ENCODE data around the gene GRIP2.

GRIP2 gene

DNA sequence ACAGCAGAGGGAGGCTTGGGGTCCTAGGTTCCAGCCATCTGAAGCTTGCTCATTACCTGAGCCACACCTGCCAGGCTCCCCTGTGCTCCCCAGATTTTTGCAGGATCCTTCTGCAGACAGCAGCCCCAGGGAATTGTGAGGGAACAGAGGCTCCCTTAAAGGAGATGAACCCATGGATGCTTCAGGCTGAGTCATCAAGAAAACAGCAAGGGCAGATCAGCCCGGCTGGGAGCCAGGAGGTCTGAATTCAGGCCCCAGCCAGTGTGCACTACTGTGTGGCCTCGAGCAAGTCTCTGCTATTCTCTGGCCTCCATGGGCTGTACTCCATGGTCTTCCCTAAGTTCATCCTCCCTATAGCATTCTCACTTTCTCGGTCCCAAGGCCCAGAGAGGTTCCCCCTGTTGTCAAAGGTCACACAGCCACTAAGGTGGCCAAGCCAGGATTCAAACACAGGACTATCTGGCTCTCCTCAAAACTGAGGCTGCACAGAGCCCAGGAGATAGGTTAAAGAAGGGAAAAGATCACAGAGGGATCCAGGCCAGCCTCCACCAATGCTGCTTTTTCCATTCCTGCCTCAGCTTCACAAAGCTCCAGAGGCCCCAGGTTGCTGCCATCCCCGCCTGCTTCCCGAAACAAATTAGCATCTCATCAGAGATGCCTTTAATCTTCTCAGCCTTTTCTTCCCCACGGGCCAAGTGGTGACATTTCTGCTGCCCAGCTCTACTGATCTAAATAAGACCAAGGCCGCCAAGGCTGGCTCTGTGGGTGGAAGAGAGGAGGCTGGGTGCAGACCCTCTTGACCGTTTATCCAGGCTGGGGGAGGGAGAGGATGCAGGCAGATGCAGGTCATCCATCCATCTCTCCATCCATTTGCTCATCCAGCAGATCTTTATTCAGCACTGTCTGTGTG, 21.2 kb upstream of the GRIP2 start:
- no peak for DNase-seq

DNA sequence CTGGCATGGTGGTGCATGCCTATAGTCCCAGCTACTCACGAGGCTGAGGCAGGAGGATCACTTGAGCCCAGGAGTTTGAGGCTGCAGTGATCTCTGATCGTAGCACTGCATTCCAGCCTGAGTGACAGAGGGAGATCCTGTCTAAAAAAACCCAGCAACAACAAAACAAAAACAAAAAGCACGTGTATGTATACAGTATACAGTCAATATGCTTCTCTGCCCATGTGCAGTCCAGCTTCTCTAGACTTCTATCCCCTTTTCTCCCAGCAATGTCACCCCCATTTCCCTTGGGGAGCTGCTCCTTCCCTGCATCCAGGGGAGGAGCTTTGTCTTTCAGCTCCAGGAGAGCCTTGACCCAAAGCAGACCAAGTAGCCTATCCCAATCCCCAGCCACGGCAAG, 20.0 kb upstream of the GRIP2 start:
- no peak for DNase-seq

- no peak for DNase-seq
Observed at GRCh38 chr3:14558029-14558428, 17.9 kb upstream of the GRIP2 start.

GRCh38 chr3:14555835-14556234, 15.7 kb upstream of the GRIP2 start:
- DNase-seq, result peak; percentile 7

DNA sequence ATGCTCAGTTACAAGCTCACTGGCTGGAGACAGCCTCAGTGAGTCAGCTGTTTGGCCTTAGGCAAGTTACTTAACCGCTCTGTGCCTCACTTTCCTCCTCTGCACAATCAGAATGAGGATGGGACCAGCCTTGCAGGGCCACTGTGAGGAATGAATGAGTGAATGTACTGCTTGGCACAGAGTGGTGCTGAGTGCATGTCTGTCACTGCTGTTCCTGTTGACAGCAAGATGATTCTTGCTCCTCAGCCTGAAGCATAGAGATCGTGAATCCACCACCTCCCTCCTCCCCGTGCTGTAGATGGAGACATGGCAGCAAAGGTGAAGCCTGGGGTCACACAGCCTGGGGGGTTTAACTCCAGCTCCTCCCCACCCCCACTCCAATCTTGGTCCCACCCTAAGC, 14.6 kb upstream of the GRIP2 start:
- no peak for DNase-seq

DNA sequence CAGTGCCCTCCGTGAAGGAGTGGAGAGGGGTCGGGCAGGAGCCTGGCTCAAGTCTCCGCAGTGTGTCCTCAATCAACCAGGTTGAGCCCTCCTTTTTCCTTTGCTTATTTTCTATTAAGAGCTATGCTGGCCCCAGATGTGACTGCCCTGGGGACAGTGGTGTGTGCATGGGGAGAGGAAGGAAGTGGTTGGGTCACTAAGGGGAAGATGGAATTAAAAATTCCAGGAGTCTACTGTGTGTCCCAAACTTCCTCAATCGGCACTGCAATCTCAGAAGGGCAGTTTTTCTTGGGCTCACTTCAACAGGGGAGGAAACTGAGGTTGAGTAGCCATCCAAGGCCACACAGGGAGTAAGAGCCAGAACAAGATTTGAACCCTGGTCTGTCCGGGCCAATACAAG, 13.7 kb upstream of the GRIP2 start:
- no peak for DNase-seq

GRCh38 chr3:14552717-14553116, 12.6 kb upstream of the GRIP2 start:
- DNase-seq, result no peak

- no peak for DNase-seq
Observed at GRCh38 chr3:14552041-14552648, 12.0 kb upstream of the GRIP2 start.

DNA sequence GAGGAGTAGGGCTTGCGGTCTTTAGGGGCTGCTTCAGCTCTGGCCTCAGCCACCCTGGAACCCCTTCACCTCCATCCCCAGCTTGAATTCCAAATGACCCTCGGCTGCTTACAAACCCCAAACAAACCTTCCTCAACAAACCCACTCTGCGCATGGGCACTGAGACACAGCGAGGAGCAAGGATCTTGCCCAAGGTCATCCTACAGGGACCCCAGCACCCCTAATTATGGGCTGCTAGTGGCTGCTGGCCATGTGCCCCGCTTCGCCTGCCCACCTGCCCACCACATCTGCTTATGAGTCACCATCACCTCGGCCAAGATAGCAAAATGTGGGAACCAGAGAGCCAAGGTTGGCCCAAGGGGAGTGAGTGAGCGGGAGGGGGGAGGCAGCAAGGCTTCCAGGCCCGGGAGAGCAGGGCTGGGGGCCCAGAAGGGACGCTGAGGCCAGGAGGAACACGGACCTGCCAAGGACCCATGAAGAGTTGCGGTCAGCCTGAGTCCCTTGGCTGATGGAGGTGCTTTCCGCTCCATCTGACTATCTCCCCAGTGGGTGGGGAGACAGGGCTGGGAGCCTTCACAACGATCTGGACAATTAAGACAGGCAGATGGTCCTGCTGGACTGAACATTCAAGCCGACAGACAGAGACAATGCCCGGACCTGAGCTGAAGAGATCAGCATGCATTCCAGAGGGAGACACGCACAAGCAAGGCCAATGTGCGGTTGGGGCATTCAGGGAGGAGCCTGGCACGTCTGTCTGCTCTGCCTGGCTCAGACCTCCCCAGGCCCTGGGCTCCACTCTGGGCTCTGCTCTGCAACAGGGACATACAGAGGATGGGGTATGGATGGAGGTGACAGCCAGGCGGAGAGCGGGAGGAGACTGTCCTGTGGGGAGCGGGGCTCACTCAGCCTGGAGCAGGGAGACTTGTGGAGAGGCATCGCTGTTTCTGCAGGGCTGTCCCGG, 10.8 kb upstream of the GRIP2 start:
- no peak for DNase-seq

GRCh38 chr3:14550181-14550580, 10.0 kb upstream of the GRIP2 start:
- DNase-seq, result no peak

- no peak for DNase-seq
Observed at GRCh38 chr3:14549256-14549919, 9.2 kb upstream of the GRIP2 start.

GRCh38 chr3:14548321-14548729, 8.2 kb upstream of the GRIP2 start:
- peak; percentile 38 for DNase-seq

DNA sequence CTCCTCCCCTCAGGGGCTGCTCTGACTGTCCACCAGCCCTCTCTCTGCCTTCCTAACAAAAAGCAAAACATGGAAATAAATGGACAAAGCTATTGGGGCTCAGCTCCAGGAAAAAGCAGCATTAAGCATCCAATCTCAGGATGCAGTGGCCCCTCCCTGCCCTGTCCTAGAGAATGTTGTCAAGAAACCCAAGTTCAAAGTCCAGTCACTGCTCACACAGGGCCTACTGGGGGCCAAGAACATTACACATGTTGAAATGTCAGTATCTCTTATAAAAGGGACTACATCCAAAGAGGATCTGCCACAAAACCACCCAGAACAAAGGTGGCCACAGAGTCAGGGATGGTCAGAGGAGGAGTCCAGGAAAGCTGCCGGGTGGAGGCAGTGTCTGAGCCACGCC, 7.6 kb upstream of the GRIP2 start:
- no peak for DNase-seq

DNA sequence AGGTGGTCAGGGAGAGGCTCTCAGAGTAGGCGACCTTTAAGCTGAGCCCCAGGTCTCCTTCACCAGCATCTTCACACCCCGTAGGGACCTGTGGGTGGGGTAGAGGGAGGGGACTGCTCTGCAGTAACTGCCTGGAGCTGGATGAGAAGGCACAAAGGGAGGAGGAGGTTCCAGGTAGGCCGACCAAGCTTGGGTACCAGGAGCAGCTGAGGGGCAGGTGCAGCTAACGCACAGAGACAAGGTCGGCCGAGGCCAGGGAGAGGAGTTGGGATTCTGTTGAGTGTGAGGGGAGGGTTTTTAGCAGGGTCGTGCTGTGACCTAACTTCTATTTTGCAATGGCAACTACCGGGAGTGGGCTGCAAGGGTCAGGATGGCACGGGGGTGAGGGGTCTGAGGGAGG, 5.9 kb upstream of the GRIP2 start:
- DNase-seq, result no peak

GRCh38 chr3:14545251-14545635, 5.1 kb upstream of the GRIP2 start:
- DNase-seq, result no peak

GRCh38 chr3:14544282-14545250, 4.4 kb upstream of the GRIP2 start:
- DNase-seq, result no peak

DNA sequence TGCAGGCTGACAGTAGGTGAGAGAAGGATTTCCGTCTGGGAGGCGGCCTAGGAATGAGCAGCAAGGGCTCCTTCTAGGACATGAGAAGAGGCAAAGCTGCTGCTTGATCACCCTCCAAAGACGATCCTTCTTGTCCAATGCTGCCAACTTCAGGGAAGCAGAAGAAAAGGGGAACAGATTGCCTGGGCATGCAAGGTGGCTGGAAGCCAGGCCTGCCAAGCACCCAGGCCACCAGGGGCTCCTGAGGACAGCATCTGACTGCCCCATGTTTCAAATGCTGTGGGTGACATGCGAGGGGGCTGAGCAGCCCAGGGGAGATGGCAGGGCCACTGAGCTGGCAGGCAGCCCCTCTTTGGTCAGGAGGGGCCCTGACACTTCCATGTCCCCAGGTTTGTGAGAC, 3.3 kb upstream of the GRIP2 start:
- no peak for DNase-seq

DNA sequence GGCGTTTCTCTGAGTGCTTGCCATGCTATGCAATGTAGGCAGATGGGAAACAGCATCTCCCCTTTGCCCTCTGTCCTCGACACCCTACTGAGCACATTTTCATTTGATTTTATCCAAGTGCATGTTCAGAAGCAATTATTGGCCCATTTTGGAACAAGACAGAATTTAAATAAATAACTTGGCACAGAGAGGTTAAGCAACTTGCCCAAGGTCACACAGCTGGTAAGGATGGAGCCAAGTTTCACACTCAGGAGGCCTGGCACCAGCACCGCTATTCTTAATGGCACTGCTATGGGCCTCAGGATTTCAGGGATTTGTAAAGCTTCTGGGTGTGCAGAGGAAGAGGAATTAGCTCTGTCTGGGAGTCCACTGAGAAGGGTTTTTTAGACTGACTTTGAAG, 2.5 kb upstream of the GRIP2 start:
- DNase-seq, result no peak

GRCh38 chr3:14541646-14542045, 1.5 kb upstream of the GRIP2 start:
- no peak for DNase-seq

DNA sequence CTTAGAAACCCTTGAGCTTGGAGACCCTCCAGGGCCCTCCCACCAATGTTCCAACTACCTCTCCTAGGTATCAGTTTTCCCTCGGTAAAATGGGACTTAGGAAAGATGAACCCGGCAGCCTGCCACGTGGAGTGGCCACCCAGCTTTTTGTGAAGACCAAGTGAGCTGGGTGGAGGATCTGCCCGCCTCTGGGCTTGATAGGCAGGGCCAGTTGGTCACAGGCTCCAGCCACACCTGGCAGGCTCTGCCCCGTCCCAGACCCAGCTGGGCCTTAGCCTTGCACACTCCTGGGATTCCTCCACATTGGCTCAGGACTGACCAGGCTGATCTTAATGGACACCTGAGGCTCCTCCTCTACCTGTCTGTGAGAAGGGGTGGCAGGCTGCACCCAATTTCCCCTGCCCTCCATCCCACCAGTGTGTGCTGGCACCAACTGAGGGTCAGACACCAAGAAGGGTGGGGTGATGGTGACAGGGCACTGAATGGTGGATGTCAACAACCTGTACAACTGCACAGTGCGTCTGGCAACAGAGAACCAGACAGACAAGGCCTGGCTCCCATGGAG, 761 bp upstream of the GRIP2 start:
- no peak for DNase-seq

- no peak for DNase-seq
Observed at GRCh38 chr3:14539384-14539741, 779 bp downstream of the GRIP2 start.
